Ecto neural progenitor cell (in vitro differentiated cells): ENCODE data around the gene PDE7B.
"Not testable (repeated sequence)": the region's sequence is repeated elsewhere in the genome, so short reads cannot be mapped to it uniquely, and the experiment has no call there.

Experiments used
- DNase-seq: peaks from one replicate; pipeline ENCODE4 v3.0.0-alpha.2; 2018; ENCODE audit warnings: low spot score

Gene PDE7B

GRCh38 chr6:136073216-136073615 is 221.7 kb downstream of the PDE7B start:
- DNase-seq, result no peak

- no peak for DNase-seq
Observed at GRCh38 chr6:136076496-136076895, 225.0 kb downstream of the PDE7B start.

- DNase-seq, result no peak
Observed at GRCh38 chr6:136077834-136078576, 226.5 kb downstream of the PDE7B start.

GRCh38 chr6:136079701-136080565 is 228.4 kb downstream of the PDE7B start:
- DNase-seq, result no peak

GRCh38 chr6:136083540-136083939 is 232.0 kb downstream of the PDE7B start:
- DNase-seq, result no peak

- no peak for DNase-seq
Observed at GRCh38 chr6:136084403-136084802, 232.9 kb downstream of the PDE7B start.

- DNase-seq, result no peak
Observed at GRCh38 chr6:136085370-136086115, 234.0 kb downstream of the PDE7B start.

- no peak for DNase-seq
Observed at GRCh38 chr6:136086686-136087085, 235.2 kb downstream of the PDE7B start.

- DNase-seq, result no peak
Observed at GRCh38 chr6:136087986-136088385, 236.5 kb downstream of the PDE7B start.

GRCh38 chr6:136088693-136089092 is 237.2 kb downstream of the PDE7B start:
- no peak for DNase-seq

GRCh38 chr6:136089876-136090275 is 238.4 kb downstream of the PDE7B start:
- DNase-seq, result no peak

- no peak for DNase-seq
Observed at GRCh38 chr6:136090929-136091328, 239.4 kb downstream of the PDE7B start.

- DNase-seq, result no peak
Observed at GRCh38 chr6:136092897-136093296, 241.4 kb downstream of the PDE7B start.

GRCh38 chr6:136093835-136094234 is 242.3 kb downstream of the PDE7B start:
- no peak for DNase-seq

GRCh38 chr6:136094812-136095211 is 243.3 kb downstream of the PDE7B start:
- no peak for DNase-seq

- no peak for DNase-seq
Observed at GRCh38 chr6:136095986-136096385, 244.5 kb downstream of the PDE7B start.

GRCh38 chr6:136102991-136103688 is 251.6 kb downstream of the PDE7B start:
- DNase-seq, result no peak

- peak; percentile 54 for DNase-seq
Observed at GRCh38 chr6:136103763-136104311, 252.3 kb downstream of the PDE7B start.

- no peak for DNase-seq
Observed at GRCh38 chr6:136104556-136104955, 253.1 kb downstream of the PDE7B start.

- DNase-seq, result not testable (repeated sequence)
Observed at GRCh38 chr6:136105797-136106196, 254.3 kb downstream of the PDE7B start.

GRCh38 chr6:136108361-136108945 is 257.0 kb downstream of the PDE7B start:
- DNase-seq, result no peak
